HUES6 (cell line): ENCODE measurements around the gene COL5A3.

Source experiments
- H3K27ac ChIP-seq: 2 replicates; pipeline ENCODE4 v1.7.0; 2013; ENCODE audit warnings: low read depth, mild to moderate bottlenecking, low read length, inconsistent platforms
- H3K27me3 ChIP-seq: 2 replicates; pipeline ENCODE4 v1.6.1; 2013; ENCODE audit warnings: low read length; ENCODE audit not compliant: control insufficient read depth, insufficient read depth
- H3K36me3 ChIP-seq: 2 replicates; pipeline ENCODE4 v1.6.1; 2013; ENCODE audit warnings: low read length; ENCODE audit not compliant: control insufficient read depth, insufficient read depth
- H3K4me1 ChIP-seq: 2 replicates; pipeline ENCODE4 v1.6.1; 2013; ENCODE audit warnings: low read length; ENCODE audit not compliant: control insufficient read depth, insufficient read depth
- H3K4me3 ChIP-seq: 2 replicates; pipeline ENCODE4 v1.5.1; 2013; ENCODE audit warnings: low read depth, low read length
- H3K9ac ChIP-seq: one replicate; pipeline ENCODE4 v1.6.1; 2013; ENCODE audit warnings: mild to moderate bottlenecking, low read length
- H3K9me3 ChIP-seq: 2 replicates; pipeline ENCODE4 v1.6.1; 2013; ENCODE audit warnings: low read depth, low read length; ENCODE audit not compliant: control insufficient read depth, insufficient read depth

Gene COL5A3

DNA sequence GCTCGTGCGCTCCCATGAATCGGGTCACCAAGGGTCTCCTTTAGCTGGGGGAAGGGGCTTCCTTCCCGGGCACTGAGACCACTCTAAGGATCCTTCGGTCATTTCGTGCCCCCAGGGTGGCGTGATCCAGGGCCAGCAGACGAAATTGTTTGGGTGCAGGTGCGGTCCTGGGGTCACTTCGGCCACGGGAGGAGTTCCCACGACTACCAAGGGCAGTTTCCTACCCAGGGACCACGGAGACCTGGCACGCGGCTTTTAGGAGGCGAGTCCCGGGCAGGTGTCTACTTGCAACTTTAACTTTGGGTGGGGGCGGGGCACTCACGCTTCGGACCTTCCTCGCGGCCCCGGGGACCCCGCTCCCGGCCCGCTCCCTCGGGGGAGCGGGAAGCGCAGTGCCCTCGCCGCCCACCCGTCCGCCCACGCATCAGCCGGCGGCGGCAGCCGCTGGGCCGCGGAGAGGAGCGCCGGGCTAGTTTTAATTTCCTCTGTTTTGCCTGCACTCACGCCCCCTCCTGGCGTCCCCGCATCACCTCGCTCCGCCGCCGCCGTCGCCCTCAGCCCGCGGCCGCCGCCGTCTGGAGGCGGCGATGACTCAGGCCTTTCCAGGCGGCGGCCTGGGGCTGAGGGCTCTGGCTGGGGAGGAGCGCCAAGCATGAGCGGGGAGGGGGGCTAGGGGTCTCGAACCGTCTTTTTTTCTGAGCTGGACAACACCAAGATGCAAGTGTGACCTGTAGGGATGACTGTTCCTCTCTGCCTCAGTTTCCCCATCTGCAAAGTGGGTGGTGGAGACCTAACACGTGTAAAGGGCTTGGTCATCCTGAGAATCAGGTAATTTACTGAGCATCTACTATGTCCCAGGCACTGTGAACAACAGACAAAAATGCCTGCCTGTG, 95.7 kb downstream of the COL5A3 start:
- no peaks in the 10 kb centered on the region for H3K36me3 ChIP-seq
- peaks cover 22% of the 10 kb centered on the region for H3K4me1 ChIP-seq
- H3K27ac ChIP-seq = 0 out of 2 replicates have a peak overlapping the region, but pooled peaks have one; percentile 48
- peaks cover 25% of the 10 kb centered on the region for H3K27me3 ChIP-seq
- peak overlapping the region; percentile 68 for H3K9ac ChIP-seq
- no peaks in the 10 kb centered on the region for H3K9me3 ChIP-seq
- H3K4me3 ChIP-seq = peak overlapping the region; percentile 70

DNA sequence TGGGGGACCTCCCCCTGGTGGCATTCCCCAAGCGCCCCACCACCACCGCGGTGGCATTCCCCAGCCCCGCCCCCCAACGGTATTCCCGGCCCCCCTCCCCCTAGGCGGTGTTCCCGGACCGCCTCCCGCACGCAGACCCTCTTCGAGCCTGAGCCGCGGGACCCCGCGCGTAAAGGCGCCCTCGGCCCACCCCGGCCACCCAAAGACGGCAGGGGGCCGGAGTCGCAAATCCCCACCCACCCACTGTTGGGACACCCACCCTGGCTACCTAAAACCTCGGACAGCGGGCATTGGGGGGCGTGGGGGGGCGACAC, 96.3 kb downstream of the COL5A3 start:
- Histone ChIP-seq H3K9ac (peak overlapping the region; percentile 68), H3K9me3 (no peaks in the 10 kb centered on the region), H3K27ac (no peak overlapping the region), H3K27me3 (peaks cover 25% of the 10 kb centered on the region), H3K4me3 (peak overlapping the region; percentile 70), H3K4me1 (peaks cover 22% of the 10 kb centered on the region), H3K36me3 (no peaks in the 10 kb centered on the region)

DNA sequence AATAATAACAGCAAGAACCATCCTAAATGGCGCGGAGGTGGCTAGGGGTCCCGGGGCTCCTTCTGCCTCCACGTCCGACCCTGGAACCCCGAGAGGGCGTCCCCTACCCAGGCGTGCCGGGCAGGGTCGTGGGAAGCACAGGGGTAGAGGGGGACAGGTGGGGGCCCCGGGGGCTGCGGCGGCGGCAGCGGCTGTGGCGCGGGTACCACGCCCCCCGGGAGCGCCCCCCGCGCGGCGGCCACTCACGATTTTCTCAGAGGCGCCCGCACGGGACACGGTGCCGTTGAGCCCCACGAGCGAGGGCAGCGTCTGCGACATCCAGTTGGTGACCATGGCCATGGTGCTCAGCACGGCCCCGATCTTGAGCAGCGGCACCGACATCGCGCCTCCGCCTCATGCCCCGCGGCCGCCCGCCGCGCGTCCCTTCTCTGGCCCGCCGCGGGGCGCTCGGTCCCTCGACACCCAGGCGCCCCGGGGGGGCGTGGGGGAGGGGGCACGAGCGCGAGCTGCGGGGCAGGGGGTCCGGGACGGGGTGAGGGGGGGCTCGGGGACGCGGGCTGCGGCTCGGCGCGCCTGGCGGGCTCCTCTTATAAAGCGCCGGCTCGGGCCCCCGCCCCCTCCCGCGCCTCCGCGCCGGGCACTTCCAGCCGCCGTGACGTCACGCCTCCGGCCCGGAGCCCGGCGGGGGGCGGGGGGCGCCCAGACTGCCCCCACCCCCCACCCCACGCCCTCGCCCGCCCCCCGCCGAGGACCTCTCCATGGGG, 96.9 kb downstream of the COL5A3 start:
- Histone ChIP-seq H3K27ac (no peak overlapping the region), H3K4me1 (peaks cover 22% of the 10 kb centered on the region), H3K9ac (no peak overlapping the region), H3K9me3 (no peaks in the 10 kb centered on the region), H3K27me3 (peaks cover 25% of the 10 kb centered on the region), H3K4me3 (peak overlapping the region; percentile 61), H3K36me3 (no peaks in the 10 kb centered on the region)

DNA sequence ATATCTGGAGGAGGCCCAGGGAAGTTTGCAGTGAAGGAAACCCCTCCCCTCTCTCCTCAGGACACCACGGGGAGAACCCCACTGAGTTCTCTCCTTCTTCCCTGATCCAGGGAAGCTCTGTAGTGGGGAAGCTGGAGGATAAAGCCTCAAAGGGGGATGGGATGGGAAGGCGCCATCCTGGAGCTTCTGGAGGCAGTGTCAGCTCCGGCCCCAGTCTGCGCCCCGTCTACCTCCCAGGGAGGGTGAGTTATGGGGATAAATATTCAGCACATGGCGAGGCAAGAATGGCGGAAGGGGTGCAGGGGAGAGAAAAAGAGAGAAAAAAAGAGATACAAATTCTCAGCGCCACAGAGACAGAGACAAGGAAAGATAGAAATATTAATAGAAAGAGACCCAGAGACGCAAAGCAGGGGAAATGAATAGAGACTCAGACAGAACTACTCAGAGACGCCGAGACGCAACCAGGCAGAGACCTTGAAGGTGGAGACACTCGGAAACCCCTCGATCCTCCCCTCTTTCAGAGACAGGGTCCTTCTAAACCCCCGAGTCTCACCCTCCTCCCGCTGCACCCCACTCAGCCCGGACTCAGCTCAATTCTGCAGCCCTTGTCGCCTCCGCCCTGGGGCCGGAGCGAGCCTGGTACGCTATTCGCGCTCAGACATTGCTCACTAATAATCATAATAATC, 97.6 kb downstream of the COL5A3 start:
- Histone ChIP-seq H3K4me1 (peaks cover 22% of the 10 kb centered on the region), H3K4me3 (peak overlapping the region; percentile 61), H3K27ac (no peak overlapping the region), H3K27me3 (peaks cover 25% of the 10 kb centered on the region), H3K9me3 (no peaks in the 10 kb centered on the region), H3K9ac (no peak overlapping the region), H3K36me3 (no peaks in the 10 kb centered on the region)

DNA sequence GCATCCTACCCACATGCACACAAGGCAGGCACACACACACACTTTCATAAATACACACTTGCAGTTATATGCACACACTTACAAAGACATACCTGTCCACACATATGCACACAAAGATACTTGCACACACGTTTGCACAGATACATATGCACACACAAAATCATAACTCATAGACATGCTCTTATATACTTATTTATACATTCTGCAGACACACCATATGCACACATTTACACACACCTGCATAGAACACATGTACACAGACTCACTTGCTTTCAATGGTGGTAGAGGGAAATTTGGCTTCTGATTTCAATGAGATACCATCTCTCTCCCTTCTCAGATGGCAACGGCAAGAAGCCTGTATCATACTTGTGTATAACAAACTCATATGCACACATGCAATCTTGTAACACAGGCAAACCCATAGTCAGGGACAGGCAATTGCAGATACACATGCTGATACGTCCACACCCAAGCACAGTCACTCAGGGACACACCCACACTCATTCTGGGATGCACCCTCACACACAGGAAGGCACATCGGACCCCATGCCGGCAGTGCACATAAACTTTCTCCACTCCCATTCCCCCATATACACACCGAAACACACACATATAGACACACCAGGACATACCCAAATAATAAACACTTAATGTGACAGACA, 98.6 kb downstream of the COL5A3 start:
- Histone ChIP-seq H3K4me1 (peaks cover 14% of the 10 kb centered on the region; the same call in 1 of the 2 replicates), H3K4me3 (no peak overlapping the region), H3K27me3 (peaks cover 25% of the 10 kb centered on the region), H3K9me3 (no peaks in the 10 kb centered on the region), H3K27ac (no peak overlapping the region), H3K9ac (no peak overlapping the region), H3K36me3 (no peaks in the 10 kb centered on the region)

DNA sequence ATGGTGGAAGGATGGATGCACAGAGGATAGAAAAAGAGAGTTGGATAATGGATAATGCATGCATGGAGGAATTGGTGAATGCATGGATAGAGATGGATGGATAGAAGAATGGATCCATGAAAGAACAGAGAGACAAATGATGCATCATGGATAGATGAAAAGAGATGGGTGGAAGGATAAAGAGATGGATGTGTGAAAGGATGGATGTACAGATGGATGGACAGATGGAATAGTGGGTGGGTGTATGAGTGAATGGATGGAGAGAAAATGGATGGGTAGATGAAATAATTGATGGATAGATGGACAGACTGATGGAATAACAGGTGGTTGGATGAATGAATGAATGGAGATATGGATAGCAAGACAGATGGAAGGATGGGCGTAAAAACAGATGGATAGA, 99.7 kb downstream of the COL5A3 start:
- peaks cover 25% of the 10 kb centered on the region for H3K27me3 ChIP-seq

More for the DNA sequence above, 99.7 kb downstream of the COL5A3 start:
- H3K4me3 ChIP-seq = no peak overlapping the region
- H3K36me3 ChIP-seq = no peaks in the 10 kb centered on the region
- H3K27ac ChIP-seq = no peak overlapping the region
- no peak overlapping the region for H3K9ac ChIP-seq
- H3K9me3 ChIP-seq = no peaks in the 10 kb centered on the region
- peaks cover 15% of the 10 kb centered on the region; the same call in 1 of the 2 replicates for H3K4me1 ChIP-seq
